ENCODE results near the gene CD99.

DNA sequence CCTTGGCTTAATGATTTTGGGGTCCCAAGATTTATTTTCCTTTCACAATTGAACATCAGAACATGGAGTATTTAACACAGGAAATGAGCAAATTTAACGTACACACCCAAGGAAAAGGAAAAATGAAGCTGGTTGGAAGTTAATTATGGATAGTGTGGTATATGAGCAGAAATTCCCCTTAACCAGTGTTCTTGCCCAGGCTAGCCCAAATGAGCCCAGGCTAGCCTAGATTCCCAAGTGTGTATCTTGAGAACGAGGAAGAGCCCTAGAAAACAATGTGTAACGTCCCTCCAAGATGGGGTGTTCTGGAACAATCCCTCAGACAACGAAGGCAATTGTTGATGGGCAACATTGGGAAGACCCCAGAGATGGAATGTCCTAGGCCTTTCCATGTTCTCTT is 94.4 kb downstream of the CD99 start:
- TF ChIP-seq CTCF (IDR thresholded peaks at IDR 0.05) (no peak), MAX (IDR thresholded peaks at IDR 0.05; ENCODE audit: low read depth) (no peak), GATA2 (CRISPR knock-in tag; IDR thresholded peaks at IDR 0.05) (no peak), ZBTB33 (IDR thresholded peaks at IDR 0.05; ENCODE audit: borderline replicate concordance, low read depth) (no peak), POLR2AphosphoS5 (IDR thresholded peaks at IDR 0.05; ENCODE audit: low read depth, low read length) (no peak), EP300 (IDR thresholded peaks at IDR 0.05; ENCODE audit: borderline replicate concordance in 1 of 2, low read depth in 1 of 2, low read length in 1 of 2) (no peak), CHD2 (IDR thresholded peaks at IDR 0.05; ENCODE audit: low read length, partially characterized antibody) (no peak)
- TF ChIP-seq, protein P1, sequence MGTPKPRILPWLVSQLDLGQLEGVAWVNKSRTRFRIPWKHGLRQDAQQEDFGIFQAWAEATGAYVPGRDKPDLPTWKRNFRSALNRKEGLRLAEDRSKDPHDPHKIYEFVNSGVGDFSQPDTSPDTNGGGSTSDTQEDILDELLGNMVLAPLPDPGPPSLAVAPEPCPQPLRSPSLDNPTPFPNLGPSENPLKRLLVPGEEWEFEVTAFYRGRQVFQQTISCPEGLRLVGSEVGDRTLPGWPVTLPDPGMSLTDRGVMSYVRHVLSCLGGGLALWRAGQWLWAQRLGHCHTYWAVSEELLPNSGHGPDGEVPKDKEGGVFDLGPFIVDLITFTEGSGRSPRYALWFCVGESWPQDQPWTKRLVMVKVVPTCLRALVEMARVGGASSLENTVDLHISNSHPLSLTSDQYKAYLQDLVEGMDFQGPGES (IDR thresholded peaks at IDR 0.05; ENCODE audit: low read depth, low read length) = no peak
